ENCODE results near the gene RALA.

DNA sequence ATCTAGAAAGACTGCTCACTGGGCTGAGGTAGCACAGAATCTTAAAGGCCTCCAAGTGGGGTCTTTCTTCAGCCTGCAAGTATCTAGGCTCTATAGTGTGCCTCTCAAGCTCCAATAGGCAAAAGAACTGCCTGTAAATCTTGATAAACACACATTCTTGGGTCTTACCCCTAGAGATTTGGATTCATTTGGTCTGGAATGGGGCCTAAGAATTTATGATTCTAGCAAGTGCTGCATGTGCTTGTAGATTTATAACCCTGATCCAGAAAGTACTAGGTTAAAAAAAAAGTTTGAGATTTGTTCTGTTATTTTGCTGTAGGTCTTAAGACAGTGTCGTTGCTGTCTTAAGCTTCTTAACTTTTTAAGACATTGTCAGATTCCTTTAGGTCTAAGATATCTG lies 74.1 kb downstream of the RALA start:
- TF ChIP-seq CTCF (IDR thresholded peaks at IDR 0.05 in 4 of 5, conservative IDR thresholded peaks at IDR 0.05 in 1 of 5), result no peak
- no peak for TF ChIP-seq POLR2A (IDR thresholded peaks at IDR 0.05)
